ENCODE measurements around the gene MPV17.

The MPV17 gene

DNA sequence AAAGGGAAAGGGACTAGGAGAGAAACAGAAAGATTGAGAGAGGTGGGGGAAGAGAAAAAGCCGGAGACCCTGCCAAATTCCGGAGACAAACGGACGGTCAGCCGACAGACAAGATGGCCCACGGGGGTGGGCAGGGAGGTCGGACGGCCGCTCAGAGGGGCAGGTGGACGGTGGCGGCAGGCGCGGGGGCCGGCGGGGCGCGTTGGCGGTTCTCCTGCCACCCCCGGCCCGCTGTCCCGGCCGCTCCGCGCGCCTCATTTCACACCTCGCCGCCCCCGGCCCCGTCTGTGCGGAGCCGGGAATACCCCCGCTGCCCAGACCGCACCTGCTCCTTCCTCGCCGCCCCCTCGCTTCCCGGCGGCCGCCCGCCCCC is 61.0 kb downstream of the MPV17 start:
- no peak for DNase-seq (ENCODE audit: insufficient read length, low spot score)
- FAIRE-seq = no peak
- no peak for TF ChIP-seq POLR2A (IDR thresholded peaks at IDR 0.05; ENCODE audit: low read depth, low read length)

DNA sequence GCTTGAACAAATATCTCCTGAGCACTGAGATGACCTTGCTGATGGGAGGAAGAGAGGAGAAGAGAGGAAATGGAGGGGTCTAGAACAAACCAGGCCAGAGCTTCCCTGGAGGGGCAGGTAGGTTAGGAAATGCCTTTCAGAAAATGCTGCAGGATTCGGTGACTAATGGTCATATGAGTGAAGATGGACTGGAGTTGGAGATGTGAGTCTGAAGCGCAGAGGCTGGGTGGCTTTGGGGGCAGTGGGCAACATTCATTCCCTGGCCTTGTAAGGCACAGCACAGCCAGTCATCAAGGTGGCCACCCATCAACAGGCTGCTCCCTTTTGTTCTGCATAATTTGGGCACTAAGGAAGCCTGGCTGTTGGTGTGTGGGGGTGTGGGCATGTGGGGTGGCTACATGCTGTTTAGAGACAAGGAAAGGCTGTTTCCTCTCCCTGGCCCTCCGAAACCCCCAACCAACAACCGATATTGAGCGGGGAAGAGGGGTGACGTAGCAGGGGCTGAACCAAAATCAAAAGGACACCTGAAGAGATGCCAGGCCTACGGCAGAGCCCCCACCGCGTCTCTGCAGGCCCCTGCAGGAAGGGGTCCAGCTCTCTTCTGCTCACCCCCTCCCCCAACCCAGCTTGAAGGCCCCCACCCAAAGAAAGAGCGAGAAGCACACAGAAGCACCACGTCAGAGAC is 61.5 kb downstream of the MPV17 start:
- TF ChIP-seq POLR2A (IDR thresholded peaks at IDR 0.05; ENCODE audit: low read depth, low read length) = no peak
- FAIRE-seq = no peak
- DNase-seq (ENCODE audit: insufficient read length, low spot score) = no peak

Data from H54 (cell line).